HG03135 (cell line): ENCODE results near the gene TMEM272.

Experiments
- ATAC-seq: cut with Tn5 transposase; IDR thresholded peaks from one replicate; pipeline ENCODE4 v1.9.1; 2021; ENCODE audit warnings: mild to moderate bottlenecking, moderate library complexity; ENCODE audit not compliant: unreplicated experiment

Gene TMEM272

GRCh38 chr13:51856027-51856736 lies 11.2 kb upstream of the TMEM272 start:
- no peak for ATAC-seq

- no peak for ATAC-seq
These were observed 4.4 kb upstream of the TMEM272 start for GRCh38 chr13:51849145-51850101.

GRCh38 chr13:51848674-51849073 lies 3.7 kb upstream of the TMEM272 start:
- ATAC-seq, result no peak

GRCh38 chr13:51846756-51847155 lies 1.8 kb upstream of the TMEM272 start:
- ATAC-seq, result no peak

- ATAC-seq, result no peak
These were observed 769 bp upstream of the TMEM272 start for GRCh38 chr13:51845574-51846318.

GRCh38 chr13:51843529-51843928 lies 1.4 kb downstream of the TMEM272 start:
- no peak for ATAC-seq

GRCh38 chr13:51841732-51842131 lies 3.2 kb downstream of the TMEM272 start:
- no peak for ATAC-seq

GRCh38 chr13:51840917-51841316 lies 4.1 kb downstream of the TMEM272 start:
- no peak for ATAC-seq

GRCh38 chr13:51839711-51840540 lies 5.1 kb downstream of the TMEM272 start:
- ATAC-seq, result no peak

- no peak for ATAC-seq
These were observed 6.6 kb downstream of the TMEM272 start for GRCh38 chr13:51838240-51838846.

GRCh38 chr13:51837016-51837415 lies 8.0 kb downstream of the TMEM272 start:
- no peak for ATAC-seq

- no peak for ATAC-seq
These were observed 10.3 kb downstream of the TMEM272 start for GRCh38 chr13:51834581-51835171.

GRCh38 chr13:51833980-51834379 lies 11.0 kb downstream of the TMEM272 start:
- no peak for ATAC-seq

- ATAC-seq, result peak; percentile 60
These were observed 12.4 kb downstream of the TMEM272 start for GRCh38 chr13:51832471-51833152.

- ATAC-seq, result no peak
These were observed 13.5 kb downstream of the TMEM272 start for GRCh38 chr13:51831519-51831918.

- ATAC-seq, result no peak
These were observed 15.4 kb downstream of the TMEM272 start for GRCh38 chr13:51829568-51829899.

- ATAC-seq, result no peak
These were observed 16.0 kb downstream of the TMEM272 start for GRCh38 chr13:51828730-51829567.

GRCh38 chr13:51827254-51827653 lies 17.7 kb downstream of the TMEM272 start:
- ATAC-seq, result no peak
